NB4 (cell line): ENCODE measurements around the gene NELFA.

Experiments used
- DNase-seq: peaks from one replicate; pipeline ENCODE4 v3.0.0; 2010; ENCODE audit warnings: low read depth
- H3K4me3 ChIP-seq: one replicate; pipeline ENCODE4 v1.5.1; 2011; ENCODE audit warnings: mild to moderate bottlenecking, low read depth, low read length, moderate library complexity
- MYC ChIP-seq: IDR thresholded peaks from 2 replicates; pipeline ENCODE4 v1.6.1; 2011; ENCODE audit warnings: low read depth, low read length
- POLR2A ChIP-seq: IDR thresholded peaks from 2 replicates; pipeline ENCODE4 v1.6.1; 2011; ENCODE audit warnings: mild to moderate bottlenecking; ENCODE audit not compliant: insufficient read length; ENCODE audit errors: extremely low read depth
- TF ChIP-seq, protein P1 (sequence below): IDR thresholded peaks from one replicate; pipeline ENCODE4 v1.5.1; 2012; ENCODE audit warnings: low read depth, low read length
- TF ChIP-seq, protein P2 (sequence below): IDR thresholded peaks from 2 replicates; pipeline ENCODE4 v1.6.1; 2011; ENCODE audit warnings: low read depth, low read length

The NELFA gene

DNA sequence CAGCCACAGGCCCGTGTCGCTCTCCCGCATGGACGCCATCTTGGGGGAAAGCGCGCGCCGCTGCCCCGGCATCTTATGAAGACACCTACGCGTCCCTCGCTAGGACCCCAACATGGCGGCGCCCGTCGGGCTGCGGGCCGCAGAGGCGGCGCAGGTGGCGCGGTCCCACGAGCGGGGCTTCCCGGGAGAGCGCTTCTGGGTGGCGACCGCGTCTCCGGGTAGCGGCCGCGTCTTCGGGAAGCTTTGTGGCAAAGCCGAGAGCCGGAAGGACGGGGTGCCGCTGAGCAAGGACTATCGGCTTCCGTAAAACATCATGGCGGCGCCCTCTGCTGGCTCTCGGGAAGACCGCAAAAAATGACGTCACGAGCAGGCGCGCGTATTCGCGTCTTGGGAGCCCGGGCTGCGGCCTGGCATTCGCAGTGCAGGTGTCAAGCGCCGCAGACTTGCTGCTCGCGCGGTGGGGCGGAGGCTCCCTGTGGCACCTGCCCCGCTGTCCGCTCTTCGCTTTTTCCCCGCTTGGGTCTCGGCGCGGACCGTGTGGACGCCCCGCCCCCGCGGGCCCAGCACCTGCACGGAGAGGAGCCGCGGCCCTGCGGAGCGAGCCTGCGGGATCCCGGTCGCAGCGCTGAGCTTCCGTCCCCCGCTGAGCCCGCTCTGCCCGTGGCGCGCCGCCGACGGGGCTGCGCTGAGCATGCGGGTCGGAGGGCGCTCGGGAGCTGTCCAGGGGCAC lies at the start of gene NELFA:
TSS of gene NELFA (minus strand) at position 54 of the 730 bp plus-strand sequence. CDS start at position 39, 15 bp downstream.
- TF ChIP-seq MYC, result peak; percentile 28
- TF ChIP-seq, protein P1, sequence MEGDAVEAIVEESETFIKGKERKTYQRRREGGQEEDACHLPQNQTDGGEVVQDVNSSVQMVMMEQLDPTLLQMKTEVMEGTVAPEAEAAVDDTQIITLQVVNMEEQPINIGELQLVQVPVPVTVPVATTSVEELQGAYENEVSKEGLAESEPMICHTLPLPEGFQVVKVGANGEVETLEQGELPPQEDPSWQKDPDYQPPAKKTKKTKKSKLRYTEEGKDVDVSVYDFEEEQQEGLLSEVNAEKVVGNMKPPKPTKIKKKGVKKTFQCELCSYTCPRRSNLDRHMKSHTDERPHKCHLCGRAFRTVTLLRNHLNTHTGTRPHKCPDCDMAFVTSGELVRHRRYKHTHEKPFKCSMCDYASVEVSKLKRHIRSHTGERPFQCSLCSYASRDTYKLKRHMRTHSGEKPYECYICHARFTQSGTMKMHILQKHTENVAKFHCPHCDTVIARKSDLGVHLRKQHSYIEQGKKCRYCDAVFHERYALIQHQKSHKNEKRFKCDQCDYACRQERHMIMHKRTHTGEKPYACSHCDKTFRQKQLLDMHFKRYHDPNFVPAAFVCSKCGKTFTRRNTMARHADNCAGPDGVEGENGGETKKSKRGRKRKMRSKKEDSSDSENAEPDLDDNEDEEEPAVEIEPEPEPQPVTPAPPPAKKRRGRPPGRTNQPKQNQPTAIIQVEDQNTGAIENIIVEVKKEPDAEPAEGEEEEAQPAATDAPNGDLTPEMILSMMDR, result no peak
- TF ChIP-seq POLR2A, result peak; percentile 90
- TF ChIP-seq, protein P2, sequence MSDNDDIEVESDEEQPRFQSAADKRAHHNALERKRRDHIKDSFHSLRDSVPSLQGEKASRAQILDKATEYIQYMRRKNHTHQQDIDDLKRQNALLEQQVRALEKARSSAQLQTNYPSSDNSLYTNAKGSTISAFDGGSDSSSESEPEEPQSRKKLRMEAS, result peak; percentile 79
- DNase-seq, result peak; percentile 98
- peak within 1 kb of the TSS; percentile 90 for H3K4me3 ChIP-seq

DNA sequence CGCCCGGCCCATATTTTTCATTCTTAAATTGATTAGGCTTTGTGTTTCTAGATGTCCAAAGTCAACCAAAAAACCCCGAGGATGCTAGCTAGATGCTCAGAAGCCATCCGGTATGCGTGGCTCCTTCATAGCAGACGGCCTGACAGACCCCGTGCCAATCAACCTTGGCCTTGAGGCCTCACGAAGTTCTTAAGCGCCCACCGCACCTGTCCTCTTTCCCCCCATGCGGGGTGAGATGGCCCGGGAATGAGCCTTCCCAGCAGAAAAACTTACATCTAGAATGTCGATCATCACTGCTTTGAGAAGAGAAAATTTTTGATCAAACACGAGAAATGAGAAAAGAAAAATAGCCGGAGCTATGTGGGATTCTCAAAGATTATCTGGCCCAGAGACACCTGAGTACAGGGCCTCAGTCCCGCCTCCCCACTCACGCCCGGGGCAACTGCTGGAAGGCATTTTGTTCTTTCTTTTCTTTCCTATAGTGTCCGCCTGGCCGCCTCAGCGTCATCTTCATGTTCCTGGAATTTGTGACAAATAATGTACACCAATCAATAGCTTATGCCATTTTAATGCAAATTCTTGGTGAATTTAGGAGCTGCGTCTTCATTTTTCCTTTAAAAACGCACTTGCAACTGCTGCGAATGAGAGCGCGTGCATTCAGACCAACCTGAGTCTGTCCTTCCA lies 48.8 kb upstream of the NELFA start:
- DNase-seq, result no peak
- TF ChIP-seq, protein P1, result no peak
- TF ChIP-seq, protein P2, result no peak
- TF ChIP-seq POLR2A (no peak), MYC (no peak)
- no peak overlapping the region for H3K4me3 ChIP-seq

DNA sequence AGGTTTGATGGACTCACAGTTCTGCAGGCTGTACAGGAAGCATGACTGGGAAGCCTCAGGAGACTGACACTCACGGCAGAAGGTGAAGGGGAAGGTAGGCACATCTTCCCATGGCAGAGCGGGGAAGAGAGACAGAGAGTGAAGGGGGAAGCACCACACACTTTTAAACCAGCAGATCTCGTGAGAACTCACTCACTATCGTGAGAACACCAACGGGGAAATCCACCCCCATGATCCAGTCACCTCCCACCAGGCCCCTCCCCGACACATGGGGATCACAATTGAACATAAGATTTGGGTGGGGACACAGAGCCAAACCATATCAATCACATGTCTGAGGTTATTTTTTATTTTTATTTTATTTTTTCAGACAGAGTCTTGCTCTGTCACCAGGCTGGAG lies 45.4 kb upstream of the NELFA start:
- TF ChIP-seq, protein P2, result no peak
- TF ChIP-seq, protein P1, result no peak
- TF ChIP-seq POLR2A (no peak), MYC (no peak)
- H3K4me3 ChIP-seq, result no peak overlapping the region

DNA sequence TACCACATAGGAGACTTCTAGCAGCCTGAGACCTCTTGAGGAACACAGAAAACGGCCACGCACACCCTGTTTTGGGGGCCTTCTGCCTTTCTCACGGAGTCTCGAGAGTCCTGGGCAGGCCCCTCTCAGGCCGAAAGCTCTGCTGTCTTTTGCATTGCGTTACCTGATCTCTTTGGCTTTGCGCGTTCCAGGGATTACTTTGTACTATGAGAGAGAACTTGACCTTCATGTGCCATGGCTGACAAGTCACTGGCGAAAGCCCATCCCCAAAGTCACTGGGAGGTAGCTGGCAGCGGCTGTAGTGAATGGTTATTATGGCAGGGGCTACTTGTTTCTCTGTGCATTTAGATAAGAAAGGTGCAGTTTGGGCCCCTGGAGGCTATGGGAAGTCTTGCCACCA lies 42.3 kb upstream of the NELFA start:
- no peak for TF ChIP-seq MYC
- TF ChIP-seq, protein P1, result no peak
- no peak for TF ChIP-seq POLR2A
- TF ChIP-seq, protein P2, result no peak
- H3K4me3 ChIP-seq, result no peak overlapping the region
- peak; percentile 1 for DNase-seq

More for the DNA sequence above, 45.4 kb upstream of the NELFA start:
- no peak for DNase-seq

DNA sequence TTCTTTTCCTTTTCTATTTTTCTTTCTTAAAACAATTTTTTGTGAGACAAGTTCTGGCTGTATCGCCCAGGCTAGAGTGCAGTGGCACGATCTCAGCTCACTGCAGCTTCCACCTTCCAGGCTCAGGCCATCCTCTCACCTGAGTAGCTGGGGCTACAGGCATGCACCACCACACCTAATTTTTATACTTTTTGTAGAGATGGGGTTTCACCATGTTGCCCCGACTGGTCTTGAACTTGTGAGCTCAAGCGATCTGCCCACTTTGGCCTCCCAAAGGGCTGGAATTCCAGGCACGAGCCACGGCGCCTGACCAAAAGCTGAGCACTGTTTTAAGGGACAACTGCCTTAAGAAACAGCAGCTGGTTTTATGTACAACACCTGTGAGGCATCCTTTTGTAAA lies 41.0 kb upstream of the NELFA start:
- no peak overlapping the region for H3K4me3 ChIP-seq
- TF ChIP-seq POLR2A, result no peak
- TF ChIP-seq, protein P2, result no peak
- no peak for TF ChIP-seq MYC
- TF ChIP-seq, protein P1, result no peak
- DNase-seq, result no peak
